ENCODE data around the gene ARIH2.

DNA sequence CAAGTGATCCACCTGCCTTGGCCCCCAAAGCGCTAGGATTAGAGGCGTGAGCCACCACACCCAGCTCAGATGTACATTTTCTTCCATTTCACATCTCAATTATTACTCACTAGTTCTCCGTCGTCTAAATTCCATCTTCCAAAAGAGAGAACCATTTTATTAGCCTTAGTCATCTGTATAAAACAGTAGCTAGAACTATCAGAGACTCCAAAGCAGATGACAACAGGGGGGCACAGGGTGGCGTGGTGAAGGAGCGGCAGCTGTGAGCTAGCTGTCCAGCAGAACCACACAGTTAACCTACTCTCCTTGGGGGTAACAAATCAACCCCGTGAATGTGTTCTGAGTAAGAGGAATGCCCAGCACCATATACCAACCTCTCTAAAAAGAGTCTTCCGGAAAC, 27.0 kb upstream of the ARIH2 start:
- TF ChIP-seq, protein P1, sequence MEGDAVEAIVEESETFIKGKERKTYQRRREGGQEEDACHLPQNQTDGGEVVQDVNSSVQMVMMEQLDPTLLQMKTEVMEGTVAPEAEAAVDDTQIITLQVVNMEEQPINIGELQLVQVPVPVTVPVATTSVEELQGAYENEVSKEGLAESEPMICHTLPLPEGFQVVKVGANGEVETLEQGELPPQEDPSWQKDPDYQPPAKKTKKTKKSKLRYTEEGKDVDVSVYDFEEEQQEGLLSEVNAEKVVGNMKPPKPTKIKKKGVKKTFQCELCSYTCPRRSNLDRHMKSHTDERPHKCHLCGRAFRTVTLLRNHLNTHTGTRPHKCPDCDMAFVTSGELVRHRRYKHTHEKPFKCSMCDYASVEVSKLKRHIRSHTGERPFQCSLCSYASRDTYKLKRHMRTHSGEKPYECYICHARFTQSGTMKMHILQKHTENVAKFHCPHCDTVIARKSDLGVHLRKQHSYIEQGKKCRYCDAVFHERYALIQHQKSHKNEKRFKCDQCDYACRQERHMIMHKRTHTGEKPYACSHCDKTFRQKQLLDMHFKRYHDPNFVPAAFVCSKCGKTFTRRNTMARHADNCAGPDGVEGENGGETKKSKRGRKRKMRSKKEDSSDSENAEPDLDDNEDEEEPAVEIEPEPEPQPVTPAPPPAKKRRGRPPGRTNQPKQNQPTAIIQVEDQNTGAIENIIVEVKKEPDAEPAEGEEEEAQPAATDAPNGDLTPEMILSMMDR (IDR thresholded peaks at IDR 0.05), result no peak
- no peak for TF ChIP-seq POLR2A (IDR thresholded peaks at IDR 0.05)

All from uterus (tissue), 2 donors.